SU-DHL-6 (cell line): ENCODE measurements around the gene P2RY6.

Experiments used
- EZH2phosphoT487 ChIP-seq: fragments of 200-600 bp; sonication (generic), shearing (Covaris generic); conservative IDR thresholded peaks from 2 replicates; pipeline ENCODE4 v1.6.1; 2018; ENCODE audit warnings: mild to moderate bottlenecking, antibody characterized with exemption, low read length, moderate library complexity, mixed read lengths
- TF ChIP-seq, protein P1 (sequence below): fragments of 200-600 bp; sonication (generic); IDR thresholded peaks from one replicate; pipeline ENCODE4 v1.5.1; 2017; ENCODE audit warnings: antibody characterized with exemption, mild to moderate bottlenecking, low read length, moderate library complexity; ENCODE audit not compliant: insufficient read depth, poor library complexity, severe bottlenecking

DNA sequence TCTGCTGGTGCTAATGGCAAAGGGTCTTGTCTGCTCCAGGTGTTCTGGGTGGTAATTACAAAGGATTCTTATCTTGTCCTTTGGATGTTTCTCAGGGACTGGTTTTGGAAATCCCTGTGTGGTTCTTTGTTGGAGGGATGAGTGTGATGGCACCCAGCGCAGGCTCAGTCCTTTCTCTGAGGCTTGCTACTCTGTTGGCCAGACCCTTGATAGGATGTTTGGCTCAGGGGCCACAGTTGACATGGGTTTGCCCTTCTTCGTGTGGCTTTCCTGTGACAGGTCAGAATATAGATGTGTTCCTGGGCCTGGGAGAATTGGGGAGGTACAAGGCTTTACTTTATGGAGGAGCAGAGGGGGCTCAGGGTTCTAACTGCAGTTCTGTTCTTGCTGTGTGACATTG is 39.9 kb downstream of the P2RY6 start:
- TF ChIP-seq, protein P1, sequence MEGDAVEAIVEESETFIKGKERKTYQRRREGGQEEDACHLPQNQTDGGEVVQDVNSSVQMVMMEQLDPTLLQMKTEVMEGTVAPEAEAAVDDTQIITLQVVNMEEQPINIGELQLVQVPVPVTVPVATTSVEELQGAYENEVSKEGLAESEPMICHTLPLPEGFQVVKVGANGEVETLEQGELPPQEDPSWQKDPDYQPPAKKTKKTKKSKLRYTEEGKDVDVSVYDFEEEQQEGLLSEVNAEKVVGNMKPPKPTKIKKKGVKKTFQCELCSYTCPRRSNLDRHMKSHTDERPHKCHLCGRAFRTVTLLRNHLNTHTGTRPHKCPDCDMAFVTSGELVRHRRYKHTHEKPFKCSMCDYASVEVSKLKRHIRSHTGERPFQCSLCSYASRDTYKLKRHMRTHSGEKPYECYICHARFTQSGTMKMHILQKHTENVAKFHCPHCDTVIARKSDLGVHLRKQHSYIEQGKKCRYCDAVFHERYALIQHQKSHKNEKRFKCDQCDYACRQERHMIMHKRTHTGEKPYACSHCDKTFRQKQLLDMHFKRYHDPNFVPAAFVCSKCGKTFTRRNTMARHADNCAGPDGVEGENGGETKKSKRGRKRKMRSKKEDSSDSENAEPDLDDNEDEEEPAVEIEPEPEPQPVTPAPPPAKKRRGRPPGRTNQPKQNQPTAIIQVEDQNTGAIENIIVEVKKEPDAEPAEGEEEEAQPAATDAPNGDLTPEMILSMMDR, result no peak
- no peak for TF ChIP-seq EZH2phosphoT487
